NCI-H2107 (cell line): ENCODE data around the gene CEP135.
"Not testable (repeated sequence)": the region's sequence is repeated elsewhere in the genome, so short reads cannot be mapped to it uniquely, and the experiment has no call there.

ENCODE experiments used
- DNase-seq: peaks from one replicate; lab custom pipeline; 2025; lab: John Stamatoyannopoulos, UW

The CEP135 gene

GRCh38 chr4:56008206-56008605, 59.5 kb downstream of the CEP135 start:
- no peak for DNase-seq

DNA sequence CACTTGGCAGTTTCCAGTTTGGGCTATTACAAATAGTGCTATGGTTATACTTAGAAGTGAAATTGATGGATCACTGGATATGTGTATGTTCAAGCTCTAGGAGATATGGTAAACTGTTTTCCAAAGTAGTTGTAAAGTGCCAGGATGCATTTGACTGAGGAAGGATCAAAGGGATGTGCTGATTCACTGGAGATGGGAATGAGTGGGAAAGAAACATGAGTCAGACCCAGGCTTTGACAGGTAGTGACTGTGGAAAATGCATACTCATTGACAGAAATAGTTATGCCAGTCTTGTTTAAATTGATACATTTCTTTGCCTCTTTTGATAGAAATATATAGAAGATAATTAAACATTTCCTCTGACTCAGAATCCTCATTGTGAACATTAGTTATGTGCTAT, 77.9 kb downstream of the CEP135 start:
- no peak for DNase-seq

DNA sequence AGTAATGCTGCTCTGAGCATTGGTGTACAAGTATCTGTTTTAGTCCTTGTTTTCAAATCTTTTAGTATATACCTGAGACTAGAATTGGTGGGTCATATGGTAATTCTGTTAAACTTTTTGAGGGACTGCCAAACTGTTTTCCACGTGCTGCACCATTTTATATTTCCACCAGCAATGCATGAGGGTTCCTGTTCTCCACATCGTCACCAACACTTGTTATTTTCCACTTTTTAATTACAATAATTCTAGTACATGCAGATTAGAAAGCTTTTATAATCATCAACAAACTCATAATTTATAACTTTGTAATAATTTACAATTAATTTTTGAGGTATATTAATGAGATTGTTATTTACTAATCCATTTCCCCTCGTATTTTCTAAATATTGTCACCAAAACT, 79.4 kb downstream of the CEP135 start:
- no peak for DNase-seq

DNA sequence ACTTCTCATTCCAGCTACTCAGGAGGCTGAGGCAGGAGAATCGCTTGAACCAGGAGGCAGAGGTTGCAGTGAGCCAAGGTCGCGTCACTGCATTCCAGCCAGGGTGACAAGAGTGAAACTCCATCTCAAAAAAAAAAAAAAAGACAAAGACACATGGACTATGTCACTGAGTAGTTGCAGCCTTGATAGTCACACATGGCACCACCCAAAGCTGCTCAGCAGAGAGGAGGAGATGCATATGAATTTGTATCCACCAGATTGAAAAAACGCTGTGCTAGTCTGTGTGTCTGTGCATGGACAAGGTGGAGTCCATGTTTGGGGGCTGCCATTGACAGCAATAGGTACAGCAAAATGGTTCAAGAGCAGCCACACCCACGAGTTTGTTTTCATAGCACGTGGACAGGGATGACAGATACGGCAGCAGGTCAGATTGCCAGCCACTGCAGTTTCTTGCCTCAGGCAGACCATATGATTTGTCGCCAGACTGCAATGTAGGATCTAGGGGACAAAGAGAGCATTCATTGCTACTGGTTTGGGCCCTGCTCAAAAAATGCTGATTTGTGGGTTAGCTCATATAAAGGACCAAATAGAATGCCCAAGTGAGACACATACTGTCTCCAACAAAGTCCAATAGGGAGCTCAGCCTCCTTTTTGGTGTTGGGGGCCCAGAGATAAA, 89.9 kb downstream of the CEP135 start:
- no peak for DNase-seq

GRCh38 chr4:56040842-56041241, 92.1 kb downstream of the CEP135 start:
- DNase-seq = no peak

GRCh38 chr4:56042225-56042624, 93.5 kb downstream of the CEP135 start:
- DNase-seq = no peak

DNA sequence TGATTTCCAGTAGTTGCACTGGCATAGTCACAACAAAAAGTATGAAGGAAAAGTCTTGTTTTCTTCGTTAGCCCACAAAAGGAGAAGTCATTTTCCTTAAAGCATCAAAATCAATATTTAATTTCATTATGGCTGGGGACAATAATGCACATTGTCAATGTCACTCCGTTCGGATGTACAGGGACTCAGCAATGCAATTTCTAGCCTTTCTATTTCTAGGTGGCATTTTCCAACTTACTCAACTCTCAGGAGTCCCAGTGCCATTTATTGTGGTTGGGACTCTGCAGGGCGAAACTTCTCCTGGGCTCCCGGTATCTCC, 99.6 kb downstream of the CEP135 start:
- DNase-seq = no peak

DNA sequence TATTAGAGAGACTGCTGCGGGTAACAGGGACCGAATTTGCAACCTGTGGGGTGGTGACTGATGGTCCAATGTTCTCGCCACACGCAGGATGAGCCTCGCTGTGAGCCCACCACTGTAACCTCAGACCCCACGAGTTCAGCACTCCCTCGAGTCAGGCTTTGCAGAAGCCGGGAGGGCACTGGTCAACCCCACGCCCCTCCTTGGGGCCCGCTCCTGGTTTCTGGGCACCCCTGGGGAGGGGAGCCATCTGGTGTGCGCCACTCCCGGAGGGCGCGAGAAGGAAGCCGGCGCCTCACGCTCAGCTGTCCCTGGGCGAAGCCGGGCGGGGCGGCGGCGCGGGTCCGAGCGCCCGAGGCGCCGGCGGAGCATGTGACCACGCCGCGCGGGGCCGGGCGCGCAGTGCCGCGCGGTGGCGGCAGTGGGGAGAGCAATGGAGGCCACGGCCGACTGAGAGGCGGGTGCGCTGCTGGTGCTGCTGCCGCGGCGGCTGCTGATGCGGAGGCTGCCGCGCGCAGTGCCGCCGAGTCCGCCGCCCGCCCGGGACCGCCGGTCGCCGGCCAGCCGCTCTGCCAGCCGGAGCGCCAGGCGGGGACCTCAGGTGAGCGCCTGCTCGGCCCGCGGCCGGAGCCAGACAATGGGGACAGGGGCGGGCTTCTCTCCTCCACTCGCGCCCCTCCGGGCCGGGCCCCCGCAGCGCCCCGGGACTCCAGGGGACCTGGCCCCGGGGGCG, 100.1 kb downstream of the CEP135 start:
- peak; percentile 1 for DNase-seq

GRCh38 chr4:56050625-56051024, 101.9 kb downstream of the CEP135 start:
- DNase-seq = no peak

DNA sequence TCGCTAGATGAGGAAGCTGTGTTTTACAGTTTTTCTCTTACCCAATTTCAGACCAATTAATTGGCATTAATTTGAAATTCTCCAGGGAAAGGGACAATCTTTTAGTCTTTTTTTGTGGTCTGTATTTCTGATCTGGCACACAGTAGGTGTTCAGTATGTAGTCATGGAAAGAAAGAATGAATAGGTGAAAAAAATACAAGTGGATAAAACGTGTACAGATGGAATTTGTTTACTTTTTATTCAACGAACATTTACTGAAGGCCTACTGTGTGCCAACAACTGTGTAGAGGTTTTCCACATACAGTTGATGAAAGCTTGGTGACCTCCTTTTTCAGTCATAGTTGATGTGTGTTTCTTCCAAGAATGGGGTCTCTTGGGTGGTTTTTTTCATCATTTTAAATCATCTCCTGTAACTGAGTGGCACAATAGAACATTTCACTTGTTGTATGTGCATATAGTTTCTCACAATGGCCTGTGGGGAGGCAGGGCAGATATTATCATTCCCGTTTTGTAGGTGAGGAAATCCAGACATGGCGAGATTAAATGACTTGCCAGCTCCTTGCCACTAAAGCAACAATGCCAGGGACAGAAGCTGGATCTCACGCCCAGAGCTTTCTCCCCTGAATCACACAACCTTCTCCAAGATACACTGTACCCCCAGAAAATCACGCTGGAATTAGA, 102.4 kb downstream of the CEP135 start:
- DNase-seq = no peak

DNA sequence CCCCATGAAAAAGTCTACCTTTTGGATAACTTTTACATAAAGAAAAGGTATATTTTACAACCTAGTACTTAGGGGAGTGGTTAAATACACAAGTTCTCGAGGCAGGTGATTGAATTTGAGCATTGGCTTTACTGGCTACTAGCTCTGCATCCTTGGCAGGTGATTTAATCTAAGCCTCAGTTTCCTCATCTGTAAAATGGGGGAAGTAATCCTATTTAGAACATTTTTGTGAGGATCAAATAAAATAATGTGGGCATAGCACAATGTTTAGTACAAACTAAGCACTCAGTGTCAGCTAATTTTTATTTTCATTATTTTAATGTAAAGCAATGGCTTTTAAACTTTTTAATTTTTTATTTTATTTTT, 102.9 kb downstream of the CEP135 start:
- no peak for DNase-seq

- no peak for DNase-seq
These were observed 103.7 kb downstream of the CEP135 start for GRCh38 chr4:56052481-56052880.

DNA sequence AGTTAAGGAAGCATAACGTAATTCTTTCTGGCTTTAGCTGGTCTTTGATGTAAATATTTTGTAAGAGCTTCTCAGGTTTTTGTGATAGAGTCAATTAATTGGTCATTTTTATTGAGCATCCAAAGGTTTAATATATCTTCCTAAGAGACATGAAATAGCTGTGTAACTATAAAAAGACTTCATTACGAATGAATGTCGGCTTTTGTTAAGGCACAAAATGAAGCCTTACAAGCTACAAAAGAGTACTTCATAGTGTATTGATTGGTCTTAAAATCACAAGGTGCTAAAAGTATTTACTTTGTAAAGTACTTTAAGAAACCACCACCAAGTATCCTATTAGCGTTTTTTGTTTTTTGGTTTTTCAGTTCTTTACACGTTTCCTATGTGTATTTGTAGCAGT, 104.2 kb downstream of the CEP135 start:
- no peak for DNase-seq

GRCh38 chr4:56055027-56055977, 106.6 kb downstream of the CEP135 start:
- DNase-seq = no peak

- no peak for DNase-seq
These were observed 107.2 kb downstream of the CEP135 start for GRCh38 chr4:56055991-56056390.

DNA sequence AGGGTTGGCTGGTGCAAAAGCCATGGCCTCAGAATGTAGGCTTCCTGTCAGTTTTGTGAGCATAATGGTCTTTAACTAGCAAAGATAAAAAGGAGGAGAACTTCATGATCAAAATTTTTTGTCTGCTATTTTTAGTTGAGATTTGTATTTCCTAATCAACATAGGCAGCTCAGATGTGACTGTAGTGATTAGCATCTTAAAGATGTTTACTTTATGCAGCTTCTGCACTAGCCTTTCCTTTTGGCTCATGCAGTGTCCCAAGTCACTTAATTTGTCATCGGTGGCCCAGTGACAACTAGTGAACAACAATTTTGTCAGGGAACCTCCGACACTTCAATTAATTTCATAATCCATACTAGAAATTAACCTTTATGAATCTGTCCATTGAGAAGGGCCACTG, 109.8 kb downstream of the CEP135 start:
- no peak for DNase-seq

- no peak for DNase-seq
These were observed 111.3 kb downstream of the CEP135 start for GRCh38 chr4:56060036-56060435.

DNA sequence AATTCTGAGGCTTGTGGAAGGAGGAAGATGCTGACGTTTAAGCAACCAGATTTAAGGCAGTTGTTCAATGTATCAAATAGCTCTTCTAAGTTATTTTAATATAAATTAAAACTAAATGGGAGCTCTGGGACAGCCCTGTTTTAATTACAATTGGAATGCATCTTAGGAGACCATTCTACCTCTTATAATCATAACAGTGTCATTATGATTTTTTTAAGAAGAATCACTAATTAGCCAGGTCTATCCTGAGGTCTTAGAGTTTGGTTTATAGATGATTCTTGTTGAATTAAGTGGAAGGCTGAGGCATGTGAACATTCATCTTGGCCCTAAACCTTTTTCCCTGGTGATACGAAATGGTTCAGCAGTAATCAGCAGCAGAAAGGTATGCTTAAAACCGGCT, 113.4 kb downstream of the CEP135 start:
- no peak for DNase-seq

- no peak for DNase-seq
These were observed 113.9 kb downstream of the CEP135 start for GRCh38 chr4:56062526-56063145.

GRCh38 chr4:56066493-56066892, 117.7 kb downstream of the CEP135 start:
- no peak for DNase-seq

DNA sequence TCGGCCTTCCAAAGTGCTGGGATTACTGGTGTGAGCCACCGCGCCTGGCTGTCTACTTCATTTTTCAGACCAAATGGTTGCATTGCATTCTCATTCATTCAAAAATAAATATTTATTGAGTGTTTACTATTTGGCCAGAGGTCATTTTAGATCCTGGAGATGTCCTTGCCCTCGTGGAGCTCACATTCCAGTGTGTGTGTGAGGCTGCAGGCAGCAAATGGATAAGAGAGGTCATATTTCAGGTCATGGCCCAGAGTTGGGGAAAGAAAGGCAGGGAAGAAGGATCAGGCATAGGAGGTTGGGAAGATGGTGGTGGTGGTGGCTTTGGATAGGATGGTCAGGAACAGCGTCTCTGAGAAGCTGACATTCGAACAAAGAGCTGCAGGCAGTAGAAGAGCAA, 119.1 kb downstream of the CEP135 start:
- DNase-seq = no peak

- not testable (repeated sequence) for DNase-seq
These were observed 124.0 kb downstream of the CEP135 start for GRCh38 chr4:56072730-56073129.
